Activated naive CD8-positive, alpha-beta T cell treated with anti-CD3 and anti-CD28 coated beads for 36 hours (primary cell): ENCODE measurements around the gene SASH1. TPM values are rescaled to one million over a fixed set of nuclear protein-coding genes. Genes with fewer than 3 reads are reported as not detected.

Experiments
- DNase-seq: peaks from one replicate; pipeline ENCODE4 v3.0.0; 2021
- H3K27ac Mint-ChIP-seq: one replicate; pipeline ENCODE4 v1.8.0; 2022; ENCODE audit warnings: mild to moderate bottlenecking, moderate library complexity, mixed read lengths
- H3K27me3 Mint-ChIP-seq: one replicate; pipeline ENCODE4 v1.8.0; 2022; ENCODE audit warnings: mild to moderate bottlenecking, mixed read lengths
- H3K36me3 Mint-ChIP-seq: one replicate; pipeline ENCODE4 v1.8.0; 2021; ENCODE audit warnings: mild to moderate bottlenecking, mixed read lengths
- H3K4me1 Mint-ChIP-seq: one replicate; pipeline ENCODE4 v1.8.0; 2021; ENCODE audit warnings: mixed read lengths
- H3K4me3 Mint-ChIP-seq: one replicate; pipeline ENCODE4 v1.8.0; 2022; ENCODE audit warnings: mild to moderate bottlenecking, moderate library complexity, mixed read lengths
- H3K9me3 Mint-ChIP-seq: one replicate; pipeline ENCODE4 v1.8.0; 2022; ENCODE audit warnings: mixed read lengths
- total RNA-seq, 2 experiments: library from RNA; stranded (reverse); gene quantifications; one replicate each; pipeline ENCODE4 v1.2.3, GENCODE V29; 2021

The SASH1 gene
- total RNA-seq, 2 experiments from 2014 or later = 0.04 TPM

DNA sequence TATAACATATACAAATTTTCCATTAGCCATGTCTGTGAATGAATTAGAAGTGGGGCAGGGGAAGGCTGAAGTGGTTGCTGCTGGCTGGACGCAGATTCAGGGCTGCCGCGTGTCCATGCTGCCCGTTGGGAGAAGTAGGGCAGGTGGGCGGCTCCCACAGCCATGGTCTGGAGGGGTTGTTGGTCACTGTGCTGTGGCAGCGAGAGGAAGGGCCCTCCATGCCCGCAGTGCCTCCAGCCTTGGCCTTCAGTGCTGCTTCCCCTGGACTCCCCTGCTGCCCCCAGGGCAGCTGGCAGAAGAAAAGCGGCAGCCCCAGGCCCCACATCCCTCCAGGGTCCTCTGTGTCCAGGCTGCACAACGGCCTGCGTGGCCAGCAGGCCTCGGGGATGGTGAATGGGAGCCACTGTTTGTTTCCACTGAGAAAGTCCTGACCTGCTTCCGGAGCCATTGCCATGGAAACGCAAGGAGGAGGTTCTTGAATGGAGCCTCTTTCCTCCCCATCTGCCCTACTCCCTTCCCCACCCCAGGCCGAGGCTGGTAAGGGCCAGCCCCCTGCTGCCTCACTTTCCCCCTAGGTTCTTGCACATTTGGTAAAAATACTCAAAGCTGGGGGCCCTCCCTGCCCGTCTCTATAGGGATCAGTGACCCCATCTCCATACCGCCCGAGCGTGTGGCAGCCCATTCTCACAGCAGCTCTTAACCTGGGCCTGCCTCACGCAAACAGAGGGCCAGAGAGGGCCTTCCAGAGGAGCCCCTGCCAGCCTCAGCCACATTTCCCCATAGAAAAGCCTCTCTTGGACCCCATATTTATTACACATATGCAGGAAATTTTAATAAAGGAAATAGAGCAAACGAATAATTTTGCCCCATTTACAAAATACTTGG lies 113.3 kb downstream of the SASH1 start:
- Mint-ChIP-seq H3K9me3 (no peaks in the 10 kb centered on the region), H3K4me1 (no peaks in the 10 kb centered on the region)

DNA sequence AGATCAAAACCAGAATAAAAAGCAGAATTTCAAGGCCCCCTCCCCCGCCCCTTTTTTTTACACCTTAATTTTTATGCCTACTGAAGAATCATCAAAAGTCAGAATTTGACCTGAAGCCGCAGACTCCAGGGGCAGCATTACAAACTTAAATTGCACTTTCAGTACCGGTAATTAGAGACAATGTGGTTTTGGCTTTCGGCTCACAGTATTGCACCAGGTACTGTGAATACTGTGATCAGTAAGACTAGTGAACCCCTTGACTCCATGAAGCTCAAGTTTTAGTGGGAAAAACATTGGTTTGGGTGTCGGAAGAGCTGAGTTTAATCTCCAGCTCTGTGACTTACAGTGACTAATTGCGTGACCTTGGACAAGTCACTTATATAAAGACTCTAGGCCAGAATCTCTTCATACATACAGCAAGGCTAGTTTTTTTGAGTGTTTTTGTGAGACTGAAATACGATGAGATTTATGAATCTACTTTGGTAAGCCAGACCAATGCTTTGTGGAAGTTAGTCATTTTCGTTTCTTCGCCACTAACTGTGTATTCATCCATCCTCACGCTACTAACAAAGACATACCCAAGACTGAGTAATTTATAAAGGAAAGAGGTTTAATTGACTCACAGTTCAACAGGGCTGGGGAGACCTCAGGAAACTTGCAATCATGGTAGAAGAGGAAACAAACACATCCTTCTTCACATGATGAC lies 114.7 kb downstream of the SASH1 start:
- DNase-seq = no peak
- Mint-ChIP-seq H3K9me3 (no peaks in the 10 kb centered on the region), H3K27me3 (peaks cover 5% of the 10 kb centered on the region), H3K36me3 (no peaks in the 10 kb centered on the region), H3K27ac (no peak overlapping the region), H3K4me3 (no peak overlapping the region), H3K4me1 (no peaks in the 10 kb centered on the region)

More for the DNA sequence above, 113.3 kb downstream of the SASH1 start:
- Mint-ChIP-seq H3K27ac (no peak overlapping the region), H3K36me3 (no peaks in the 10 kb centered on the region), H3K27me3 (peaks cover 7% of the 10 kb centered on the region), H3K4me3 (no peak overlapping the region)
- no peak for DNase-seq

DNA sequence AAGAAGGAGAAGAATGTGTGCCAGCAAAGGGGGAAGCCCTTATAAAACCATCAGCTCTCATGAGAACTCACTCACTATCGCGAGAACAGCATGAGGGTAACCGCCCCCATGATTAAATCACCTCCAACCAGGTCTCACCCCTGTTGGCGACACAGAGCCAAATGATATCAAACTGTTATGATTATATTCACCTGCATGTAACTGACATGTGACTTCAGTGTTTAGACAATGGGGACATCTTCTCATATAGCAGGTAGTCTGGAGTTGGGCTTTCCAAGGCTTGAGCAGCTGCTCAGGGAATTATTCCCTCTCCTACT lies 115.2 kb downstream of the SASH1 start:
- Mint-ChIP-seq H3K27ac (no peak overlapping the region), H3K4me1 (no peaks in the 10 kb centered on the region), H3K9me3 (no peaks in the 10 kb centered on the region), H3K27me3 (peaks cover 5% of the 10 kb centered on the region), H3K4me3 (no peak overlapping the region), H3K36me3 (no peaks in the 10 kb centered on the region)
- DNase-seq = no peak

DNA sequence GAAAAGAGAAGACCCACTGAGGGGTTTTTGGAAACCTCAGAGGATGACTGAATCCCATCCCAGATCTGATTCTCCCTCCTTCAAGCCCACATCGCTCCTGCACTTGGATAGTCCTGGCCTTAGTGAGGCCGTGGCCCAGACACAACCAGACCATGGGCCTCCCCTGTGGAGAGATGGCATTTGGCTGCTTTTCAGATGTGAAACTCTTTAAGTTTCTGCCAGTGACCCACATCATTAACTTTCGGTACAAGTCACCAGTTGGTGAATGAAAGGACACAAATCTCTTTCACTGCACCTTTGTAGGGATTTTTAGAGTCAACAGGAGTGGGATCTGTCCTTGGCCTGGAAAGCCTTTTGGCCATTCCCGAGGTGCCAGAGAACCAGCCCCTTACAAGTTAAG lies 116.6 kb downstream of the SASH1 start:
- no peaks in the 10 kb centered on the region for H3K4me1 Mint-ChIP-seq
- DNase-seq = no peak
- peaks cover 9% of the 10 kb centered on the region for H3K27me3 Mint-ChIP-seq
- no peaks in the 10 kb centered on the region for H3K36me3 Mint-ChIP-seq
- no peak overlapping the region for H3K4me3 Mint-ChIP-seq
- no peaks in the 10 kb centered on the region for H3K9me3 Mint-ChIP-seq
- H3K27ac Mint-ChIP-seq = no peak overlapping the region

DNA sequence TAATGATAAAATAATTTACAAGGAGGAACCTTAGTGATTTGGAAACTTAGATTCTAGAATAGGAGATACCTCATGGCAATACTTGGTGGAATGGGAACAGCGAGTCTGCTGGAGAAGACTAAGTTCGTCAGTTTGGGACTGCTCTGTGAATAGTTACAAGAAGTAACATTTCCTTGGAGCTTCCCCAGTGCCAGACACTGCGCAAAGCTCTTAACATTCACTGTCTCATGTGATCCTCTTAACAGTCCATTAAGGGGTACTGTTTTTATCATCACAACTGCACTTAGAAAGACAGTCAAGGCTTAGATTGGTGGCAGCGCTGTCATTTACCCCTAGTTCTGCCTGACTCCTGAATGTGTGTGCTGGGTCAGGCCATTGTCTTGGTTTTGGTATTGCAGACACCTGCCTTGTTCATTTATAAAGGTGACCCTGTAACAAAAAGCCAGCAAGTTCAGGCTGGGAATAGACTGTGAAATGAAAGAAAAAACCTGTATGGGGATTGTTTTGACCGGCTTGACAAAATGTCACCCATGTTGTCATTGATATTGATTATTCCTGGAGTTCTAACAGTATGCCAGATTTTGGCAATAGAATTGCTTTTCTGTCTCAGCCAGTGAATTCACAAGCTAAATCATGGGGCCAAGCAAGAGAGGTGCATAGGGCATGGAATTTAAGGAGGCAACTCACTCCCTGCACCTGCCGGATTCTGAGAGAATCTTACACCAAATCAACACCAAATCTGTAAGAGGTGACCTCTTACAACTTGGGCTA lies 118.4 kb downstream of the SASH1 start:
- H3K27ac Mint-ChIP-seq = no peak overlapping the region
- no peak overlapping the region for H3K4me3 Mint-ChIP-seq
- H3K9me3 Mint-ChIP-seq = no peaks in the 10 kb centered on the region
- peaks cover 15% of the 10 kb centered on the region for H3K27me3 Mint-ChIP-seq
- H3K36me3 Mint-ChIP-seq = no peaks in the 10 kb centered on the region
- peaks cover 2% of the 10 kb centered on the region for H3K4me1 Mint-ChIP-seq
- DNase-seq = no peak

DNA sequence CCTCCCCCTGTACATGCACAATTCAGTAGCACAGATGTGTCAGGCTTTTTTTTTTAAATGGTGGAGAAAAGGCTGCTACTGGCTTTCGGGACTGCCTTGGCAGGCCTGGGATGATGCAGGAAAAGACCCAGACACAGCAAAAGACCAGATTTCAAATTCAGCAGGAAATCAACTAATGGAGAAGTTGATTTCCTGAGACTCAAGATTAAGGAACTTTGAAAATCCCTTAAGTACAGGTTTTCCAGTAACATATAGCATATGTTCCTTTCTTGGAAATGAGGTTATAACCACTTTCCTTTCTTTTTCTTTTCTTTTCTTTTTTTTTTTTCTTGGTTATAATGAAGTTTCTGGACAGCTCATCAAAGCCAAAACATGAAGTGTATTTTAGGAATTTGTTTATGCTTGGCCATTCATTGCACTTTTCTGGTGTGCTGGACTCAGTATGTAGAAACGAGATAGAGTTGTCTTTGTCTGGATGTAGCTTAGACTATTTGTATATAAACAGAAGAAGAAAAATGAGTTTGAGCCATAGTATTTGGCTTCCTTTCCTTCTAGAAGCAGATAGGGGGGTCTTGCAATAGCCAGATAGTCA lies 119.4 kb downstream of the SASH1 start:
- Mint-ChIP-seq H3K9me3 (no peaks in the 10 kb centered on the region), H3K27ac (no peak overlapping the region), H3K36me3 (no peaks in the 10 kb centered on the region), H3K27me3 (peaks cover 15% of the 10 kb centered on the region), H3K4me3 (no peak overlapping the region), H3K4me1 (peaks cover 2% of the 10 kb centered on the region)
- no peak for DNase-seq

DNA sequence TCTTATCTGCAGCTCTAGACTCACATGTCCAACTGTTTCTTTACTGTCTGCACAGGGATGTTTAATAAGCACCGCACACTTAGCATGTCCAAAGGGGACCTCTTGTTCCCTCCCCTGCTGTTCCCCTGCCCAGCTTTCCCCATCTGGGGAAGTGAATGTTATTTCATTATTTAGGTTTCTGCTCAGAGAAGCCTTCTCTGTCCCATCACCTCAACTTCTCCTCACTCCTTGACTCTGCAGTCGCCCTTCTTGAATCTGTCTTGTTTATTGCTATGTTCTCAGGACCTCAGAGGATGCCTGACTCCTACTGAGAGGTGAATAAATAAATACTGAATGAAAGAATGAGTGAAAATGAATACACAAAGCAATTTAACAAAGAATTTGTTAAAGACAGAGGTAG lies 121.0 kb downstream of the SASH1 start:
- Mint-ChIP-seq H3K4me3 (no peak overlapping the region), H3K9me3 (no peaks in the 10 kb centered on the region), H3K27me3 (peaks cover 23% of the 10 kb centered on the region), H3K4me1 (peaks cover 2% of the 10 kb centered on the region), H3K36me3 (no peaks in the 10 kb centered on the region), H3K27ac (no peak overlapping the region)
- DNase-seq = no peak

DNA sequence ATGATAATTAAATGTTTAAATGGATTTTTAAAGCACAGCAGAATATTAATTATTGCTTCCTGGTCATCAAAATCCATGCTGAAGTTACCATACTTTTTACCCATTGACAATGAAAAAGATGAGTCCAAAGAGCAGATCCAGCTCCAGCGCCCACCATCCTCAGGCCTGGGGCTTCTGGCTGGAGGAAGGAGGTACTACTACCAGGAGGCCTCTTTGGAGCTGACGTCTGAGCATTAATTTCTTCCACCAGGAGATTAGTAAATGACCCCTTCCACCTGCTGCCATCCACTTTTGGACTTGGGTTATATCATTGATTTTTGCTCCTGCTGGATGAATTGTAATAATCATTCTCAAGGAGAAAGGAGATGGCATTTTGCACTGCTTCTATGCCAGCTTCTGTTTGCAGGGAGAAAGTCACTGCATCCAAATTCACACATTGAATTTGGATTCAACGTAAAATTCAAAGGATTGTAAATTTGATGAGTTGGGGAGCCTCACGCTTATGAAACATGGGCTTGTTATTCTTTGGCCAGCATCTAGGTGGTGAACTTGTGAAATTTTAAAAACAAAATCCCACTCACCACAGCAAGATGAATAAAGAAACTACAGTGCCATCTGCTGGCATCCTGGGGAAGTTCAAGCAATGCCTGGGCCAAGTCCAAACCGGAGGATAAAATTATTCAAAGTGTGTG lies 121.8 kb downstream of the SASH1 start:
- no peaks in the 10 kb centered on the region for H3K36me3 Mint-ChIP-seq
- DNase-seq = peak; percentile 26
- H3K27me3 Mint-ChIP-seq = peaks cover 23% of the 10 kb centered on the region
- no peak overlapping the region for H3K4me3 Mint-ChIP-seq
- no peaks in the 10 kb centered on the region for H3K9me3 Mint-ChIP-seq
- H3K4me1 Mint-ChIP-seq = peaks cover 2% of the 10 kb centered on the region
- no peak overlapping the region for H3K27ac Mint-ChIP-seq

DNA sequence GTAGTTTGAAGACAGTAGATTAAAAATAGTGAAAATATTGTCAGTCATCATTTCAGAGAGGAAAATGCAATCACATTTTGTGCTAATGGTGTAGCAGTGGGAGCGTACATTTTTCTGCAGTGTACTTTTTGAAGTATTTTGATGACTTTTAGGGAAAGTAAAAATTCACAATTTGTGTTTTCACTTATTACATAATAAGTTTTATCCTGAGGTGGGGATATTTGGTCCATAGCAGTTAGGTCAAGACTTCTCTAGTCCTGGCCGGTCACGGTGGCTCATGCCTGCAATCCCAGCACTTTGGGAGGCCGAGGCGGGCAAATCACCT lies 122.3 kb downstream of the SASH1 start:
- Mint-ChIP-seq H3K27me3 (peaks cover 23% of the 10 kb centered on the region), H3K9me3 (no peaks in the 10 kb centered on the region), H3K36me3 (no peaks in the 10 kb centered on the region), H3K27ac (no peak overlapping the region), H3K4me3 (no peak overlapping the region), H3K4me1 (peaks cover 2% of the 10 kb centered on the region)
- DNase-seq = no peak

DNA sequence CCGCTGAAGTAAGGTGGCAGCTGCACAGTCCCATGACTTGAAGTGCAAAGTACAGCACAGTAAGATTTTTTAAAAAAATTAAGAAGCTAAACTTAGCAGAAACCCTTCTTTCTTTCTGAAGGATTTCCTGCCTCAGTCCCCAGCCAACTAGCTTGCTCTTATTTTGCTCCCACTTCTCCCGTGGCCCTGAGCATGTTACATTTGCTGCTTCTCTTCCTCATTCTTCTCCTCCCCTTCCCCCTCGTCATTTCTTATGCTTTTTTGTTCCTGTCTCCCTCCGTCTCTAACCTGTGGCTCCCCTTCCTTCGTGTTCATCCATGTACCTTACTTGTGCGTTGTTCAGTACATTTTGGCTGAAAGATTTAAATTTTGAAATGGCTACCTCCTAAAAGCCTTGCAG lies 123.0 kb downstream of the SASH1 start:
- peaks cover 17% of the 10 kb centered on the region for H3K27me3 Mint-ChIP-seq
- no peak overlapping the region for H3K27ac Mint-ChIP-seq
- DNase-seq = no peak
- H3K4me1 Mint-ChIP-seq = peaks cover 2% of the 10 kb centered on the region
- H3K4me3 Mint-ChIP-seq = no peak overlapping the region
- H3K9me3 Mint-ChIP-seq = no peaks in the 10 kb centered on the region
- H3K36me3 Mint-ChIP-seq = no peaks in the 10 kb centered on the region

DNA sequence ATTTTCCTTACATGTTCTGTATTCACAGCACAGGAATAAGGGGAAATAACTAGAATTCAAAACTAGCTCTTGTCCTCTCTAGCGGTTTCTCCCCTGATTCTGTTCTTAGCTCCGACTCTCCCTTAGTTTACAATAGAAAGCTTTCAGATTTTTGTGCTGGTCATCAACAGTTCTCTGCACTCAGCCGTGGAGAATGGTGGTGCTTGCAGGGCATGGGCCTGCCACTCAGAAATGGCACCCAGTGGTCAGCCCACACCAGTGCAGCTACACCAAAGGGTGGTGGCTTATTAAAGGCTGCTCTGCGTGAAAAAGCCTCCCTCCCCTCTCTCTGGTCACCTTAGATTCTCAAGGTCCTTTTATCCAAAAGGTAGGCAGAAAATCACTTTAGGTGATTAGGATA lies 123.5 kb downstream of the SASH1 start:
- Mint-ChIP-seq H3K4me1 (peaks cover 2% of the 10 kb centered on the region), H3K36me3 (no peaks in the 10 kb centered on the region), H3K27ac (no peak overlapping the region), H3K27me3 (peaks cover 17% of the 10 kb centered on the region), H3K9me3 (no peaks in the 10 kb centered on the region), H3K4me3 (no peak overlapping the region)
- DNase-seq = no peak

DNA sequence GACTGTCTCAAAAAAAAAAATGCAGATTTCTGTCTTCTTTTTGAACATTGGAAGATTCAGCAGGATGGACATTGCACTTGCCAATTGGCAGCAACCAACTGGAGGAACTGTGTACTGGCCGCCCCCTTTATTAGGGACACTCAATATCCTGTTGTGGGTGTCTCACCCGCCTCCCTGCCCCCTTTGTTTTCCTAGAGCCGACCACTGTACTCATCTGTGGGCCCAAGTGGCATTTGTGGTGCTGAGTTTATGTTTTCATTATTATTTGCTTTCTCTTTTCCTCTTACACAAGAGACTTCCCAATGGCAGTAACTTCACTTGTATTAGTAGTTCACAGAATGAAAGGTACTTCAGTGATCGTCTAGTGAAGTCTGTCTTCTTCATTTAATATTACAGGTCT lies 125.3 kb downstream of the SASH1 start:
- peaks cover 2% of the 10 kb centered on the region for H3K4me1 Mint-ChIP-seq
- no peak for DNase-seq
- H3K27ac Mint-ChIP-seq = no peak overlapping the region
- no peaks in the 10 kb centered on the region for H3K9me3 Mint-ChIP-seq
- peaks cover 17% of the 10 kb centered on the region for H3K27me3 Mint-ChIP-seq
- no peak overlapping the region for H3K4me3 Mint-ChIP-seq
- H3K36me3 Mint-ChIP-seq = no peaks in the 10 kb centered on the region

DNA sequence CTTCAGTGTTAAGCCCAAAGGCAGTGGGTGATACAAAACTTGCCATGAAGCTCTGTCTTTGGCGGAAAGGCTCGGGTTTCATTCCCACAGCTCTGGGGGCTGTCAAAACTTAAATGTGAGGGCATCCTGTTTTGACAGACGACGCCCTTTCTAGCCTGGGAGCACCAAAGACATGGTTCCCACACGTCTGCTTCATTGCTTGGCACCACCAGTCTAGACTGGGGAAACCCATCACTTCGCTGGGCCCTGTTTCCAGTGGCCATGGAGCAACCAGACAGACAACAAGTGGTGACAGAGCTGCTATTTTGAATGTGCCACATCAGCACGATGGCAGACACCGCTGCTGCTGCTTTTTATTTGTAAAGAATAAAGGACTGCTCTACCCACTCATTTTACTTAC lies 127.5 kb downstream of the SASH1 start:
- no peaks in the 10 kb centered on the region for H3K9me3 Mint-ChIP-seq
- no peak for DNase-seq
- no peak overlapping the region for H3K4me3 Mint-ChIP-seq
- no peak overlapping the region for H3K27ac Mint-ChIP-seq
- no peaks in the 10 kb centered on the region for H3K4me1 Mint-ChIP-seq
- peaks cover 13% of the 10 kb centered on the region for H3K27me3 Mint-ChIP-seq
- H3K36me3 Mint-ChIP-seq = no peaks in the 10 kb centered on the region

DNA sequence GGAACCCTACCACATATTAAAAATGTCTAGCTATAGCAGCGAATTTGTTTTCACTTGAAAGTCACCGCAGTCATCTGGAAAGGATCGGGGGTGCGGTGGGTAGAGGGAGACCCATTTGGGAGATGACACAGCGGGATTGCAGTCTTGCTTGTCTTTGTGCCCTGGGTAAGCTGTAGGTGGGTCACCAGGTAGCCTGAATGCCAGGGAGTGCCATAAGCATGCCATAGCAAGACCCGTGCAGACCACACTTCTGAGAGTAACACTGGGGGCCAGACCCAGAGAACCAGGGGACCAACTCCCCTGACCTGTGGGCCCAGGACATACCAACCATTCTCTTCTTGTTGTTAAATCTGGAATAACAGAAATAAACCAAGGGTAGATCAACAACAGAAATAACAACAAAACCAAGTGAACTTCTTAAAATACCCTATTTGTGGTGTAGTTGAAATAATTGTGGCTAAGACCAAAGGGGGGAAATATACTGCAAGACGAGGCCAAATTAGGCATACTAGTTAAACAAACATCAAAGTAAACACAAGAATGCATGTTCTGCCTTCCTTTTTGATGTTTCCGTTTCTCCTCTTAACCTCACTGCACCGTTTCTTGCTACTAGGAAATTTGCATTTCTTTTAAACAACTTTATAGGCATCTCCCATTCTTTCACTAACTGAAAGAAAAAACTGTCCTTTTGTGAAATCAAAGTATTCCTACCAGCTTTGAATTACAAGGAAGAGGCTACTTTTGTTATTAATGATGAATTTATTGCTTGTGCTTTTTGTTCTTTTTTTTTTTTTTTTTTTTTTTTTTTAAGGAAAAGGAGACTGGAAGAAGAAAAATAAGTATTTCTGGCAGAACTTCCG lies 128.2 kb downstream of the SASH1 start:
- H3K27me3 Mint-ChIP-seq = peaks cover 13% of the 10 kb centered on the region
- no peak overlapping the region for H3K27ac Mint-ChIP-seq
- H3K4me1 Mint-ChIP-seq = no peaks in the 10 kb centered on the region
- H3K9me3 Mint-ChIP-seq = no peaks in the 10 kb centered on the region
- H3K36me3 Mint-ChIP-seq = no peaks in the 10 kb centered on the region
- no peak overlapping the region for H3K4me3 Mint-ChIP-seq
- DNase-seq = no peak
